ENCODE results near the gene GAN. TPM values are rescaled to one million over a fixed set of nuclear protein-coding genes. Genes with fewer than 3 reads are reported as not detected.

The GAN gene
- total and polyA plus RNA-seq, 9 of the 15 experiments (the other 6 are each of a cell fraction or from before 2014, with no cell fraction given), result 0.83 to 15.1 (median 5.2) TPM

- 0 out of 2 replicates have a peak, but pooled peaks have one; percentile 53 for TF ChIP-seq CBX1 (IDR thresholded peaks at IDR 0.05; ENCODE audit: low read depth)
- peak; percentile 84 for TF ChIP-seq ADNP (tag; IDR thresholded peaks at IDR 0.05)
- TF ChIP-seq KLF16 (IDR thresholded peaks at IDR 0.05), result no peak
- no peak for TF ChIP-seq ATF4 (CRISPR knock-in tag; IDR thresholded peaks at IDR 0.05)
- TF ChIP-seq TOE1 (IDR thresholded peaks at IDR 0.05; ENCODE audit: borderline replicate concordance), result no peak
- no peak for TF ChIP-seq TOE1 (CRISPR knock-in tag; IDR thresholded peaks at IDR 0.05; ENCODE audit: borderline replicate concordance, low read depth)
- no peak for TF ChIP-seq SAFB (IDR thresholded peaks at IDR 0.05; ENCODE audit: borderline replicate concordance, low read depth, low read length)
- TF ChIP-seq KDM1A (IDR thresholded peaks at IDR 0.05), result peak in 1 of 2 experiments; percentile 63; a peak in 3 of 4 replicates
- TF ChIP-seq RBM25 (IDR thresholded peaks at IDR 0.05; ENCODE audit: low read depth, low read length, severe bottlenecking), result peak; percentile 81
- peak in 1 of 2 experiments; percentile 61; a peak in 1 of 4 replicates for TF ChIP-seq RCOR1 (IDR thresholded peaks at IDR 0.05; ENCODE audit: borderline replicate concordance in 1 of 2, low read depth in 2 of 2, low read length in 2 of 2)
Measured at GRCh38 chr16:81435567-81435966, 120.8 kb downstream of the GAN start (continued).

GRCh38 chr16:81436386-81436785 lies 121.6 kb downstream of the GAN start:
- H3K9me1 ChIP-seq (ENCODE audit: control insufficient read depth, insufficient read depth, low read length), result no peaks in the 10 kb centered on the region
- ATAC-seq (no peak), FAIRE-seq (no peak), DNase-seq (ENCODE audit: extremely low read depth in 1 of 4, low spot score in 3 of 4) (no peak)
- H4K20me1 ChIP-seq (replicated peaks; ENCODE audit: control insufficient read depth, insufficient read depth, low read length), result no peaks in the 10 kb centered on the region
- peaks cover 6 to 11% of the 10 kb centered on the region in 2 experiments; a peak in 4 of 5 replicates for H3K4me1 ChIP-seq (replicated peaks in 1 of 2; ENCODE audit: control insufficient read depth in 2 of 2, insufficient read depth in 2 of 2, low read length in 2 of 2)
- H3K4me3 ChIP-seq, result no peak overlapping the region
- intact Hi-C loops (cut with micrococcal nuclease) (no loop called here), in situ Hi-C loops (cut with MboI) (no loop called here)
- 8% methylated on average over 6 of the region's 6 CpGs for WGBS (ENCODE audit: insufficient coverage, low coverage, missing lambda C conversion rate)
- POLR2A ChIA-PET, result no interaction called here
- TF ChIP-seq HCFC1 (IDR thresholded peaks at IDR 0.05; ENCODE audit: low read depth, low read length), result no peak
- TF ChIP-seq ZNF121 (CRISPR knock-in tag; conservative IDR thresholded peaks at IDR 0.05), result no peak
- TF ChIP-seq ZNF780A (CRISPR knock-in tag; IDR thresholded peaks at IDR 0.05), result no peak
- no peak for TF ChIP-seq NCOA1 (IDR thresholded peaks at IDR 0.05; ENCODE audit: low read depth)
- TF ChIP-seq DDX20 (tag; IDR thresholded peaks at IDR 0.05; ENCODE audit: low read depth), result no peak
- no peak for TF ChIP-seq XRCC4 (IDR thresholded peaks at IDR 0.05; ENCODE audit: extremely low read depth, insufficient read depth, insufficient read length)
- TF ChIP-seq SREBF1 (IDR thresholded peaks at IDR 0.05; ENCODE audit: borderline replicate concordance, low read depth, low read length), result no peak
- no peak for TF ChIP-seq FOSL1 (tag; conservative IDR thresholded peaks at IDR 0.05)
- H3K9me3 ChIP-seq (replicated peaks; ENCODE audit: control insufficient read depth, insufficient read depth, low read depth, low read length), result no peaks in the 10 kb centered on the region
- no peak overlapping the region for H2AFZ ChIP-seq (ENCODE audit: low read depth, low read length)
- no peak overlapping the region for H3K27ac ChIP-seq (ENCODE audit: extremely low read depth, low read depth, low read length)
- H3K36me3 ChIP-seq (ENCODE audit: control insufficient read depth, insufficient read depth, low read length), result no peaks in the 10 kb centered on the region
- H3K27me3 ChIP-seq (ENCODE audit: control insufficient read depth in 2 of 2, insufficient read depth in 2 of 2, low read length in 2 of 2), result peaks cover 32 to 42% of the 10 kb centered on the region in 2 experiments
- H3K79me2 ChIP-seq (ENCODE audit: control insufficient read depth, insufficient read depth, low read length), result no peaks in the 10 kb centered on the region
- CTCF ChIA-PET (ENCODE audit: low intra/inter-chr PET ratio), result interaction anchor here (0.6 kb wide), 1 partner anchor 98 kb away, joined by 3 read pairs; no protein-coding TSS in a partner anchor
- no peak overlapping the region for H3K4me2 ChIP-seq (ENCODE audit: insufficient read depth, low read length)
- no peak overlapping the region for H3K9ac ChIP-seq (ENCODE audit: insufficient read depth in 1 of 2, low read depth in 2 of 2, low read length in 2 of 2)
- no TSS peak for BruUV-seq (replicated peaks)
